NCI-H1048 (cell line): ENCODE measurements around the gene COL11A1.

Experiments used
- DNase-seq: peaks from one replicate; lab custom pipeline; 2025; lab: John Stamatoyannopoulos, UW

Gene COL11A1

DNA sequence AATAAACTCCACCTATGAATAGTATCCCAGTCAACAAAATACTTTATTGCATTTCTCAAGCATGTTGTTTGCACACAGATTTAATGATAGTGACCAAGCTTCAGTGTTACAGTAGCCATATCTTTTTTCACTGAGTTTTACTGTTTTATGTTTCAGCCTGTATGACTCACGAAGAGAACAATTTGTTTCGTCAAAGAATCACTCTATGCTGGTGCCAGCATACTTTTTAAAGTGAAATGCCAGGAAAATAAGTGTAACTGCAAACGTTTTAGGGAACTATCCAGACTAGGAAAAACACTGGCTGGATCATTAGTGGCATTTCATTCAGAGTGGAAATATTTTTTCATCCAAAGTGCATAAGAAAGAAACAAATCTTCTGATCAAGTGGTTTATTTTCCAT lies 210.8 kb downstream of the COL11A1 start:
- no peak for DNase-seq

DNA sequence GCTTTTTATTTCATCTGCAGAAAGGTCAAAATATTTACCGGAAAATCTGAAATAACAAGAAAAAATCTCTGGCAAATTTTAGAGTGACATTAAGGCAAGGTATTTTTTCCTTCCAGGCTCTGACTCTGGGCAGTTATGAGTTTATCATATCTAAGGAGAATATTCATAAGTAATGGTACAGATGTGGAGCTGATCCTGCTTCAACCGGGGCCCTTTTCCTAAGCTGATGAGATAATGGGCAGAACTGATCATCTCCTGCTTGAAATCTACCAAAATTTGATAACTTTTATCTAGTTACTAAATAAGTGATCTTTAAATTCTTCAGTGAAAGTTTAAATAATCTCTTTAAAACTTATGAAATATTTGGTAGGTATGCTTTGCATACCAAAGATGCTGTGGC lies 211.6 kb downstream of the COL11A1 start:
- DNase-seq = no peak

DNA sequence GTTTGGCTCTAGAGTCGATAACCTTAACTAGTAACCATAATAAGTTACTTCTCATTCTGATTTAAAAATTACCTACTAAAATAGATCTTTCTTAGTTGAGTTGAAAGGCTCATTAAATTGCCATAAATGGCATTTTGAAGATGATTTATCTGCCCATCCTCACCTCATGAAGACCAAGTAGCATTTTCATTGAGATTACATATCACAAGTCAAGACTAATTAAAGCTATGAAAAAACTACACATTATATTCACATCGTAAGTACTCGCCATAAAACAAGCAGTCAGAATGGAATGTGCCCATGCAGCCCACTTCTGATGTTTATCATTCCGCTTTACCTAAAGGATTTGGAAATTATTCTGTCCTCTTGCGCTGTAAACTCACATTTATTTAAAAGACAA lies 212.0 kb downstream of the COL11A1 start:
- no peak for DNase-seq

- no peak for DNase-seq
Observed at GRCh38 chr1:102891868-102892625, 216.3 kb downstream of the COL11A1 start.

DNA sequence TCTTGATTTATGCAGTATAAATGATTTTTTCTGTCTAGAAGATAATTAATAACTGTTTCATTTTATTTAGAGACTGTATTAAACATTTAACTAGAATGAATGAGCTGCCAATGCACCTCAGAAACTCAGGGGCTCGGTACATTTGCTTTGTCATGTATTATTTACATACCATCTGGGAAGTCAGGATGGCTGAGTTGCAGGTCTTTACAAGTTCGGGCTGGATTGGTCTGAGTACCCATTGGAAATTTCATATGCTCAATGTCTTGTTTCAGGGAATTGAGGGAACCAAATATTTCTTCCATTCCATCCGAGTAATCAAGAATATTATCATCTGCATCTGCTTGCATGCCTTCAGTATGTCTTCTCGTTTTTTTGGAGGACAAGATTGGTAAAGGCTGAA lies 221.7 kb downstream of the COL11A1 start:
- DNase-seq = no peak

DNA sequence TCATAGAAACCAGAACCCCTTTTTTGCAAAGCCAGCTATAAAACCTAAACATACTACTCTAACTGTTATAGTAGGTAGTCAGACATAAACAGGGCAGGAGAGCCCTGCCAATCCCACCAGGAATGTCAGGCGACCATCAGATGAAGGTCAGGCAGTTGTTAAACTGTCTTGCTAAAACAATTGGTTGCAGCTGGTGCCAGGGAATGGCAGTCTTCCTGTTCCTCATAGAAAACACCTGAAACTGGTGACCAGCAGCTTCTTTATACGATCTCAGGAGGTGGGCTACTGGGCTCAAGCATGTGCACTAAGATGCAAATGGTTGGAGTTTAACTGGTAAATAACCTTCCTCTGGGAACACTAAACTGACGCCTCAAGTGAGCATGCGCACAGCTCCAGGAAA lies 224.1 kb downstream of the COL11A1 start:
- no peak for DNase-seq

- no peak for DNase-seq
Observed at GRCh38 chr1:102879439-102879993, 228.8 kb downstream of the COL11A1 start.

DNA sequence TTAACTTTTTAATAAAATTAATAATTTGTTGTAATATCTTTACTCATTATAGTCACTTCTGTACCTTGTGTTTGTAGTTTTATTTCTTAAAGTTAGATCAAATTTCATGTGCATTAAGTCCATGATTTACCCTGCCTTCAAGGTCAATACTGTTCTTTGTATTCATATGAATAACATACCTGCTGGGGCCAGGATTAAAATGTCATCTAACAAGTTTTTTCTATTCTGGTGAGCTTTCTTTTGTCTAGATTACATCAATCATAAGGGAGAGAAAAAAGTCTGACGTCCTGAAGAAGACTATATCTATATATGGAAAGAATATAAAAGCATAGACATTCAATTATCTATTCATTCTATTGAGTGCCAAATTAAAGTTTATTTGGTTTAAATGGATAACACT lies 232.6 kb downstream of the COL11A1 start:
- no peak for DNase-seq

- no peak for DNase-seq
Observed at GRCh38 chr1:102872526-102872925, 235.8 kb downstream of the COL11A1 start.

- no peak for DNase-seq
Observed at GRCh38 chr1:102872097-102872496, 236.2 kb downstream of the COL11A1 start.

DNA sequence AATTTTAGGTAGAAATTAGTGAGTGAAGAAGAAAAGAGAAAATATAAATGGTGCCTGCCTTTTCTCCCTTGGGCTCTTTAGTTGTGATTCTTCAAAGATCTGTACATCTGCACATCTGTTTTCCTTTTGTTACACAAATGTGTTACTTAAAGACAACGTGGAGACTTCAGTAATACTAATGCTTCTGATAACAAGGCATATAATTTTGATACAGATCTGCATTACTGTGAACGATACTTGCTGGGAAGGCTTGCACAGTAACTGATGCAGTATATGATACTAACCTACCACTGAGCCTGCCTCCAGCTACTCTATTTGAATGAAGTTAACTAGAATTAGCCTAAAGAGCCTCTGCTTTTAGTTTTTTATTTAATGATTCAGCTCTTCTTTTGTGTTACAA lies 244.6 kb downstream of the COL11A1 start:
- no peak for DNase-seq

GRCh38 chr1:102861247-102861646 lies 247.1 kb downstream of the COL11A1 start:
- DNase-seq = no peak

DNA sequence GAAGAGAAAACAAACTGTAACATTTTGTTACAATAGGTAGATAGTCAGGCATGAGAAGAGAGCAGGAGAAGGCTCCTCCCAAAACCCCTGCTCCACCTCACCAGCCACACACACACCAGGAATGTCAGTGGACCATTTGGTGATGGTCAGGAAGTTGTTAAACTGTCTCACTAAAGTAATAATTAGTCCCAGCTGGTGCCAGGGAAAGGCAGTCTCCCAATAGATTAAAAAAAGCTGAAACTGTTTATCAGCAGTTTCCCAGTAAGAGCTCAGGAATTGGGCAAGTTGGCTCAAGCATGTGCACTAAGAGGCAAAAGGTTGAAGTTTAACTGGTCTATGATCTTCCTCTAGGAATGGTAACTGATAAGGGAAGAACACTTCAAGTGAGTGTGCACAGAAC lies 249.6 kb downstream of the COL11A1 start:
- DNase-seq = no peak

- DNase-seq = no peak
Observed at GRCh38 chr1:102857251-102857650, 251.1 kb downstream of the COL11A1 start.

- no peak for DNase-seq
Observed at GRCh38 chr1:102853701-102854187, 254.6 kb downstream of the COL11A1 start.

- no peak for DNase-seq
Observed at GRCh38 chr1:102853136-102853535, 255.2 kb downstream of the COL11A1 start.

GRCh38 chr1:102852613-102853012 lies 255.7 kb downstream of the COL11A1 start:
- no peak for DNase-seq

DNA sequence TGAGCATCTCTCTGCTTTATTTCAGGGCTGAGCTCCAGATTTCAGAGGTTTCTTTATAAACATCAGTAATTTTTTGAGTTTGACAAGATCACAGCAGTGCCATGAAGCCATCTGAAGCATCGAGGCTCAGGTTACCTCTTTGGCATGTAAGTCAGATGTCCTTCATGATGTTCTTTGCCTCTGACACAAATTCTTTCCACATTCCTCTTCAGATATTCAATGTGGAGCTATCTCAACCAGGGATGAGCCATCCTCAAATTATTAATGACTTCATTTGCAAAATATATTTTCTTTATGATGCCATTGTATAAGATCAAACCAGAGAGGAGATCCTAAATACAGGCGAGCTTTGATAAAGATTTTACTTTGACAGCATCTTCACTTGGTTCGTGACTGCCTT lies 256.7 kb downstream of the COL11A1 start:
- DNase-seq = no peak

- DNase-seq = no peak
Observed at GRCh38 chr1:102842606-102843005, 265.7 kb downstream of the COL11A1 start.

- DNase-seq = no peak
Observed at GRCh38 chr1:102840741-102841140, 267.6 kb downstream of the COL11A1 start.

GRCh38 chr1:102838016-102838415 lies 270.3 kb downstream of the COL11A1 start:
- DNase-seq = no peak

DNA sequence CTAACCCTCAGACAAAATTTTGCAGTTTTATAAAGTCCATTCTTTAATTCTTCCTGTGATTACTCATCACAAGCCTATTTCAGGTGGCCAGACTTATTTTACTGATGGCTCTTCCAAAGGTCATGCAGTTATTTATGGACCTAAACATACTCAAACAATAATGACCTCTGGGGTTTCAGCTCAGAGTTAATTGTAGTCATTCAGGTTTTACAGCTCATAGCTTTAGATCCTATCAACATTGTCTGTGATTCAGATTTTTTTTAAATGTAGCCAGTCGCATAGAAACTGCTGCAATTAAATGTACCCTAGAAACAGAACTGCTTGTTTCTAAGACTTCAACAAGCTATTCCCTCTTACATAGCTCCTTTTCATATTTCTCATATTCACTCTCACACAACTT lies 270.8 kb downstream of the COL11A1 start:
- no peak for DNase-seq

DNA sequence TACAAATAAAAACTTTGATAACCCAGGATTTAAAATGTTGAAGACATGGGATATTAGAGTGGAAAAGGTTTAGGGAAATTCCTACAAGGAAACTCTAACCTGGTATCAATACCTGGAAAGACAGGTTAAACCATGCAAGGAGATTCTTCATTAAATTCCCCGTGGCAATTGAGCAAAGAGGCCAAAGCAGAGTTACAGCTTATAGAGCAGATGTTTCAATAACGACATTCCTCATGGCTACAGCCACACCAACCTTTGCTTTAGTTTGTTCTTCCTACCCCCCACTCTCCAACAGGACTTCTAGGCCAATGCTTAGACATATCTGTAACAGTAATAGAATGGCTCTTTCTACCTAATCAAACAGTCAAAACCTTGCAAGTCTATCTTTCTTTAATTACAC lies 271.3 kb downstream of the COL11A1 start:
- DNase-seq = no peak
